HepG2 (cell line): ENCODE measurements around the gene RNU4-1. TPM values are rescaled to one million over a fixed set of nuclear protein-coding genes. Genes with fewer than 3 reads are reported as not detected.

Experiments used
- ARID3A ChIP-seq: IDR thresholded peaks from 2 replicates; pipeline ENCODE4 v1.6.1; 2012; ENCODE audit warnings: low read depth, low read length, improper control_type of control experiment
- HNF4G ChIP-seq, 2 experiments: sonication (generic) in 1 of 2; formaldehyde crosslinking in 1 of 2; IDR thresholded peaks; 2 replicates each; pipeline versions ENCODE4 v1.4.0 to v1.6.1; 2011 to 2020; ENCODE audit warnings: borderline replicate concordance in 2 of 2, low read depth in 2 of 2, mild to moderate bottlenecking in 2 of 2, low read length in 1 of 2, missing genetic modification reagents in 1 of 2, moderate library complexity in 1 of 2
- IKZF1 ChIP-seq: fragments of 450-650 bp; IDR thresholded peaks from 2 replicates; pipeline ENCODE4 v1.7.1; 2016
- MAFF ChIP-seq: IDR thresholded peaks from 2 replicates; pipeline ENCODE4 v1.6.1; 2011; ENCODE audit warnings: low read depth, low read length, improper control_type of control experiment
- MEIS1 ChIP-seq: sonication (generic); formaldehyde crosslinking; IDR thresholded peaks from 2 replicates; pipeline ENCODE4 v1.9.0; 2021; ENCODE audit warnings: mild to moderate bottlenecking, missing genetic modification reagents, moderate library complexity, borderline replicate concordance
- MIXL1 ChIP-seq: IDR thresholded peaks from 2 replicates; pipeline ENCODE4 v1.6.1; 2016
- NCOA2 ChIP-seq: sonication (generic); formaldehyde crosslinking; IDR thresholded peaks from 2 replicates; pipeline ENCODE4 v1.8.0; 2022; ENCODE audit warnings: inconsistent platforms
- RFXAP ChIP-seq: sonication (generic); formaldehyde crosslinking; IDR thresholded peaks from 2 replicates; pipeline ENCODE4 v1.4.0; 2020; ENCODE audit warnings: missing genetic modification reagents, borderline replicate concordance
- SATB2 ChIP-seq: sonication (generic); formaldehyde crosslinking; IDR thresholded peaks from 2 replicates; pipeline ENCODE4 v1.5.0; 2020; ENCODE audit warnings: missing genetic modification reagents
- SNRNP70 ChIP-seq: fragments of 200-400 bp; formaldehyde crosslinking; IDR thresholded peaks from 2 replicates; pipeline ENCODE4 v1.6.1; 2017; ENCODE audit warnings: mild to moderate bottlenecking, low read depth, low read length, moderate library complexity
- SOX5 ChIP-seq: IDR thresholded peaks from 2 replicates; pipeline ENCODE4 v1.6.1; 2016; ENCODE audit warnings: borderline replicate concordance
- STAT5B ChIP-seq: sonication (generic); formaldehyde crosslinking; IDR thresholded peaks from 2 replicates; pipeline ENCODE4 v1.4.0; 2020; ENCODE audit warnings: missing genetic modification reagents
- TERF1 ChIP-seq: sonication (generic); formaldehyde crosslinking; IDR thresholded peaks from 2 replicates; pipeline ENCODE4 v1.8.0; 2022; ENCODE audit warnings: mild to moderate bottlenecking, missing genetic modification reagents, moderate library complexity
- YY1 ChIP-seq: IDR thresholded peaks from 2 replicates; pipeline ENCODE4 v1.6.1; 2011; ENCODE audit warnings: low read length, low read depth, moderate library complexity, mild to moderate bottlenecking; ENCODE audit not compliant: insufficient read depth, insufficient replicate concordance
- ZBTB20 ChIP-seq: sonication (generic); formaldehyde crosslinking; IDR thresholded peaks from 2 replicates; pipeline ENCODE4 v1.8.1; 2023; ENCODE audit warnings: missing genetic modification reagents, low read depth, mild to moderate bottlenecking, borderline replicate concordance
- ZFAT ChIP-seq: sonication (generic); formaldehyde crosslinking; conservative IDR thresholded peaks from 2 replicates; pipeline ENCODE4 v1.8.1; 2023; ENCODE audit warnings: missing genetic modification reagents, inconsistent platforms
- ZFP36 ChIP-seq: fragments of 150-350 bp; IDR thresholded peaks from 2 replicates; pipeline ENCODE4 v1.6.1; 2018; ENCODE audit warnings: borderline replicate concordance, low read length, low read depth; ENCODE audit not compliant: partially characterized antibody
- ZFP82 ChIP-seq: sonication (generic); formaldehyde crosslinking; IDR thresholded peaks from 2 replicates; pipeline ENCODE4 v1.5.1; 2020; ENCODE audit warnings: mild to moderate bottlenecking, missing genetic modification reagents, borderline replicate concordance
- ZGPAT ChIP-seq: IDR thresholded peaks from 2 replicates; pipeline ENCODE4 v1.6.1; 2016; ENCODE audit warnings: mild to moderate bottlenecking
- ZNF234 ChIP-seq: sonication (generic); formaldehyde crosslinking; conservative IDR thresholded peaks from 2 replicates; pipeline ENCODE4 v1.5.1; 2020; ENCODE audit warnings: mild to moderate bottlenecking, missing genetic modification reagents
- ZNF253 ChIP-seq: sonication (generic); formaldehyde crosslinking; IDR thresholded peaks from 2 replicates; pipeline ENCODE4 v1.8.0; 2022; ENCODE audit warnings: mild to moderate bottlenecking, missing genetic modification reagents, borderline replicate concordance
- ZNF577 ChIP-seq: sonication (generic); formaldehyde crosslinking; IDR thresholded peaks from 2 replicates; pipeline ENCODE4 v1.4.0; 2020; ENCODE audit warnings: mild to moderate bottlenecking, low read depth, missing genetic modification reagents, borderline replicate concordance
- ZNF589 ChIP-seq: sonication (generic); formaldehyde crosslinking; conservative IDR thresholded peaks from 2 replicates; pipeline ENCODE4 v1.8.0; 2022; ENCODE audit warnings: mild to moderate bottlenecking, moderate library complexity, missing genetic modification reagents
- ZNF737 ChIP-seq: sonication (generic); formaldehyde crosslinking; IDR thresholded peaks from 2 replicates; pipeline ENCODE4 v1.5.0; 2020; ENCODE audit warnings: missing genetic modification reagents, mild to moderate bottlenecking, borderline replicate concordance
- ZNF75D ChIP-seq: sonication (generic); formaldehyde crosslinking; IDR thresholded peaks from 2 replicates; pipeline ENCODE4 v1.8.1; 2023; ENCODE audit warnings: missing genetic modification reagents, mild to moderate bottlenecking, borderline replicate concordance
- polyA plus RNA-seq, 8 experiments: library from polyadenylated mRNA; depleted of rRNA in 3 of 8; stranded (reverse) in 7 of 8; unstranded in 1 of 8; fragments of >200 nt; fragmentation: Illumina TruSeq in 4 of 8; extraction: Trizol in 4 of 8; gene quantifications; 2 replicates each; pipeline versions ENCODE4 v1.2.1 to v1.2.3, GENCODE V29; 2011 to 2016; ENCODE audit warnings: low read depth in 4 of 8, missing spikeins in 1 of 8, mixed read lengths in 1 of 8; ENCODE audit not compliant: insufficient read depth in 1 of 8
- total RNA-seq, 5 experiments: library from RNA; depleted of rRNA; stranded (reverse); fragments of >200 nt; fragmentation: Illumina TruSeq; extraction: Trizol; gene quantifications; 2 replicates each; pipeline ENCODE4 v1.2.3, GENCODE V29; 2016; ENCODE audit warnings: low read depth in 1 of 5

The RNU4-1 gene
- total and polyA plus RNA-seq, 2 of the 13 experiments (the other 11 are each of a cell fraction or from before 2014, with no cell fraction given), result 7,407 TPM; not detected in 1

GRCh38 chr12:120292661-120293531 is at the start of gene RNU4-1 (continued):
- TF ChIP-seq ZNF577 (CRISPR knock-in tag) (no peak), ZNF234 (CRISPR knock-in tag) (no peak), ZGPAT (CRISPR knock-in tag) (peak; percentile 79), ZNF589 (peak; percentile 66), RFXAP (peak; percentile 58; the same call in 1 of the 2 replicates), ZFP82 (CRISPR knock-in tag) (0 out of 2 replicates have a peak, but pooled peaks have one; percentile 76), SATB2 (CRISPR knock-in tag) (peak; percentile 81; the same call in 1 of the 2 replicates), HNF4G (IDR thresholded peaks at IDR 0.05; ENCODE audit: borderline replicate concordance, low read depth, low read length) (peak; percentile 37; the same call in 1 of the 2 replicates), HNF4G (CRISPR knock-in tag; IDR thresholded peaks at IDR 0.05; ENCODE audit: borderline replicate concordance, low read depth) (no peak), MAFF (0 out of 2 replicates have a peak, but pooled peaks have one; percentile 10), ZFAT (peak; percentile 96), ZFP36 (no peak), ZNF253 (no peak), ARID3A (no peak; the same call in 1 of the 2 replicates), MEIS1 (CRISPR knock-in tag) (no peak), NCOA2 (CRISPR knock-in tag) (peak; percentile 68; the same call in 1 of the 2 replicates), ZNF737 (no peak), MIXL1 (CRISPR knock-in tag) (peak; percentile 93), SNRNP70 (no peak), ZNF75D (CRISPR knock-in tag) (no peak), YY1 (peak; percentile 18), SOX5 (peak; percentile 62), TERF1 (CRISPR knock-in tag) (no peak), STAT5B (CRISPR knock-in tag) (no peak), IKZF1 (no peak), ZBTB20 (peak; percentile 35; the same call in 1 of the 2 replicates)
